GM21390 (cell line): ENCODE results near the gene BIRC7.
"Not testable (repeated sequence)": the region's sequence is repeated elsewhere in the genome, so short reads cannot be mapped to it uniquely, and the experiment has no call there.

Experiments
- ATAC-seq: cut with Tn5 transposase; IDR thresholded peaks from one replicate; pipeline ENCODE4 v1.9.1; 2021; ENCODE audit not compliant: unreplicated experiment

Gene BIRC7

DNA sequence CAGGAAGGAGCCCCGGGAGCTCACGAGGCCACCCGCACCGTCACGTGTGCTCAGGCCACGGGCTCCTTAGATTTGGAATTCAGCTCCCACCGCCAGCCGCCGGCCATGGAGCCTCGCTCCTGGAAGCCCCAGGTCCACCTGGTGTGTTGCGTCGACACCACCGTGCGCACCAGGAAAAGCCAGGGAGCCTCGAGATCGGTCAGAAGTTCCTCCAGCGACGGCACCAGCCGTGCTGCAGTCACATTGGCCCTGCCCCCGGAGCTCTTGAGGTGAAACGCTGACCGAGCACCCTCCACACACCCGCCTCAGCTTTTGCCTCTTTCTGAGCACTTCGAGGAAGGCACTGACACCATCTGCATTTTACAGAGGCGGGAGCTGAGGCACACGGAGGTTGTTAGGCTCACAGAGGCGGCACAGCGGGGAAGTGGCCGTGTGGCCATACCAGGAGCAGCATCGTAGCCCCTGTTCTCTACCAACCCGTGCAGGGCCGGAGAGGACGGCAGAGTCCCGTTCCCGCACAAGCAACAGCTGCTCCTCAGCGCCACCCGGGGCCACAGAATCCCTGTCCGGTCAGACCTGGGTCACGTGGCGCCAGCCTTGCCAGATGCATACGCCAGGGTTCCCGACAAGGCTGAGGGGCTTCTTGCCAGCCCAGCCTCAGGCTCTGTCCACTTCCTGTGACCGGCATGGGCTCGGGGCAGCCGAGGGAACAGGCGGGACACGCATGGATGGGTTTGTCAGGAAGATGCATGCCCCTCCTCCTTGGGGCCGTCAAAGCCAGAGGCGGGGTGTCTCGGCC, 11.0 kb downstream of the BIRC7 start:
- no peak for ATAC-seq

DNA sequence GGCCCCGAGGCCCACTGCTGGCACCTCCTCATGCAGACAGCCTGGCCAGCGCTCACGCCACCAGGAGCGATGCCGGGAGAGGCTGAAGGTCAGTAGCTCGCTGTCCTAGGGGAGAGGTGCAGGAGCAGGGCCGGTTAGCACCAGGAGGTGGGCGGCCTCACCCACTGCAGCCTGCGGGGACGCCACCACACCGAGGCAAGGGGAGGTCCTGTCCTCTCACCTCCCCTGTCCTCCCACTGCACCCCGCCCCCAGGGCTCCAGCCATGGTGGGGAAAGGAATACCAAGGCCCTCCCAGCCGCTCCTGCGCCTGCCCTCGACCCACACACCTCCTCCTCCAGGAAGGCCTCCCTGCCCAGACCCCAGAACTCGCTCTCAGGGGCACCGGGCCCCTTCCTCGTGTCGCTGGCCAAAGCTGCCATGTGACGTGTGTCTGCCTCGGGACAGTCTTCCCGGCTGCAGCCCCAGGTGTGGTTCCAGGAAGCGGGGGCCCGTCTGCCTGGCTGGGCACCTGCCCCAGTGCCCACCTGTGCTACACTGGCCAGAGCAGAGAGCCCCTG, 12.0 kb downstream of the BIRC7 start:
- ATAC-seq: no peak

DNA sequence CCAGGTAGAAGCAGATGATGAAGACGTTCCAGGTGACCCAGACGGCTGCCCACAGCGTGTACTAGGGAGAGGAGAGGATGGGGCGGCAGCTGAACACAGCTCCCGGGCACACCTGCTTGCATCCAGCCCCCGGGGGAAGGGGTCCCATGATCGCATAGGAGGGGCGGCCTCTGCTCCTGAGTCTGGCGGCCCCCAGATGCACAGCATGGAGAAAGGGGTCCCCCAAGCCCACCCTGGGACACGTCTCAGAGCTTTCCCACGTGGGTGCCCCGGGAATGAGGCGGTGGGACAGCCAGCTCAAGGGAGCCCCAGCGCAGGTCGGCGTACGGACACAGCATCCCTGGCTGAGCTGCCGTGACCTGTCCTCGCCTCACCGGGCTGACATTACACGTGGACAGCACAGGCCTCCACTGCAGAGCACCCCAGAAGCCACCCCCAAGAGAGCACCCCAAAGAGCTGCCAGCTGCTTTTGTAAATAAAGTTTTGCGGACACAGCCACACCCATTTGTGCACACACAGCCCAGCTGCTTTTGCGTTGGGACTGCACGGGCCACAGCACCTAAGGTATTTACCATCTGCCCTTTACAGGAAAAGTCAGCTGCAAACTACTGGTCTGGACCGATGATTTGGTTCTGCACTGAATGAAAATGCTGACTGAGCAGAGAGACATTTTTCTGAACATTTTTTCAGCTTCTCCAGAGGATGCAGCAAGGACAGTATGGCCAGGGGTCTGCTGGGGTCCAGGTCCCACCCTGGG, 13.3 kb downstream of the BIRC7 start:
- no peak for ATAC-seq

DNA sequence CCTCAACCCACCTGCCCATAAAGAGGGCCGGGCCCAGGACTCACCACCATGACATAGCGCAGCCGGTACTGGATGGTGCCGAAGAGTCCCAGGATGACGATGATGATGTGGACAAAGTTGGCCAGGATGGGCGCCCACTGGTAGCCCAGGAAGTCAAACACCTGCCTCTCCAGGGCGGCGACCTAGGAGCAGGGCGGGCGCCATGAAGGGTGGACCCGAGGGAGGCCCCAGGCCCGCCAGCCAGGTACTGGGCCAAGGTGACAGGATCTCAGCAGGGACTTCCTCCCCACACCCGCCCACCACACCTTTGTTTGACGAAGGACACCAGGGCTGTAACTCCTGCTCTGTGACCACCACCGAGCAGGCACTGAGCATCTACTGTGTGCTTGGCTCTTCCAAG, 14.2 kb downstream of the BIRC7 start:
- no peak for ATAC-seq

DNA sequence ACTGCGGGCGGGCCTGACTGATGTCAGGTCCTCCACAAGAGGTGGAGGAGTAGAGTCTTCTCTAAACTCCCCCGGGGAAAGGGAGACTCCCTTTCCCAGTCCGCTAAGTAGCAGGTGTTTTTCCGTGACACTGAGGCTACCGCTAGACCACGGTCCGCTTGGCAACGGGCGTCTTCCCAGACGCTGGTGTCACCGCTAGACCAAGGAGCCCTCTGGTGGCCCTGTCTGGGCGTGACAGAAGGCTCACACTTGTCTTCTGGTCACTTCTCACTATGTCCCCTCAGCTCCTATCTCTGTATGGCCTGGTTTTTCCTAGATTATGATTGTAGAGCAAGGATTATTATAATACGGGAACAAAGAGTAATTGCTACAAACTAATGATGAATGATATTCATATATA, 15.6 kb downstream of the BIRC7 start:
- not testable (repeated sequence) for ATAC-seq

DNA sequence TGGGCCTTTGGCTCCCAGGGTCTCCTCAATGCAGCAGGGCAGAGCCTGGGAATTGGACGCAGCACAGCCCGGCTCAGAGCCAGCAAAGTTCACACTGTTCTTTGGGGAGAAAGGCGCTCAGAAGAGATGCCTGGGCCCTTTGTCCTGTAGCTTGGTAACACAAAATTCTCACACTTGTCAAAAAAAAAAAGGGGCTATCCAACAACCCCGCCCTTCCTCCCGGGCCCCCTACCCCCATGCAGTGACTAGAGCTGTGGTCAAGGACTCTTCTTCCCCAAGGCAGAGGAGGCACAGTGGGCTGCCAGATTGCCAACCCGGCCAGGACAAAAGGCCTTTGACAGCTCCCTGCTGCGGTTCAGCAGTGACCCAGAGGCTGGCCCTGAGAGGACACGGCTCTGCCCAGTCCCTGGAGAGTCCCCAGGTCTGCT, 16.6 kb downstream of the BIRC7 start:
- ATAC-seq: no peak

DNA sequence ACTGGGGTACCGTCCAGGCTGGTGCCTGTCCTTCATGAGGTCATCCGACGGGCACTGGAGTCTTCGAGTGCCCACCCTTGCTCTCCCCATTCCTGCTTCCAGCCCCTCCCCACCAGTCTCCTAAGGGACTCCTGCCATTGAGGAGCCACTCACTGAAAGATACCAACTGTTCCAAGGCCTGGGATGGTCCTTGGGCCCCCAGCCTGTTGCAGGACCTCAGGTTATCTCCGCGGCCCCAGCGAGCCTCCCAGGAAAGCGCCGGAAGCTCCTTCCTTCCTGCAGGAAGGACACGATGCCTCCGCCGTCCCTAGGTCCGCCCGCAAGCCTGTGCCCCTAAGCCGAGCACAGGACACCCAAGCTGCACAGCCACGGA, 17.3 kb downstream of the BIRC7 start:
- ATAC-seq: no peak

DNA sequence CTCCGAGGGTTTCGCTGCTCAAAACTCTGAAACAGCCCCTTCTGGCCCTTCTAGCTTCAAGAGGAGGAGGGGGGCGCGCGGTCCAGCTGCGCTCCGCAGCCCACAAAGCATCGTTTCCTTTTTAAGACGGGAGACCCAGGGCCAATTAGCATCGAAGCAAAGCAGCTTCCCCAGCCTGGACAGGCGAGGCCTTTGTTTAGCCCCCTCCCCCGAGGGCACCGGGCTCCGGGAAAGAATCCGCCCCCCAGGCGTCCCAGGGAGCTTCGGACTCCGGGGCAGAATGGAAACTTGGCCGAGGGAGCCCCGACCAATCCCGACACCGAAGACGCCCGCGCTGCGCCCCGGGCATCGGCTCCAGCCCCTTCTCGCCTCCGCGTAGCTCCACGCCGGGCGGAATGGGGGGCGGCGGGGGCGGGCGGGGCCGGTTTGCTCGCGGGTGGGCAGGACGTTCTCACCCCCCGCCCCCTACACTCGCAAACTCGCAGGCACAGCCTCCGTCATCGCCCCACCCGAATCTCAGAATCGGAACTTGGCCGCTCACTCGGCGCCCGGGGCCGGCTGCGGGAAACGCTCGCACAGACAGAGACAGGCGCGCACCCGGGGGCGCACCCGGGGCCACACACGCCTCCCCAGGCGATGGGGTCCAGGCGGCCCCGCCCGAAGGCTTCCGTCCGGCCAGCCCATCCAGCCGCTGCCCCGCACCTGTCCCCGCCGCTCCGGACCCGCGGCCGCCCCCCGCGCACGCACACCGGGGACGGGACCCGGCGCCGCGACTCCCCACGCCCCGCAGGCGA, 17.9 kb downstream of the BIRC7 start:
- ATAC-seq: no peak

DNA sequence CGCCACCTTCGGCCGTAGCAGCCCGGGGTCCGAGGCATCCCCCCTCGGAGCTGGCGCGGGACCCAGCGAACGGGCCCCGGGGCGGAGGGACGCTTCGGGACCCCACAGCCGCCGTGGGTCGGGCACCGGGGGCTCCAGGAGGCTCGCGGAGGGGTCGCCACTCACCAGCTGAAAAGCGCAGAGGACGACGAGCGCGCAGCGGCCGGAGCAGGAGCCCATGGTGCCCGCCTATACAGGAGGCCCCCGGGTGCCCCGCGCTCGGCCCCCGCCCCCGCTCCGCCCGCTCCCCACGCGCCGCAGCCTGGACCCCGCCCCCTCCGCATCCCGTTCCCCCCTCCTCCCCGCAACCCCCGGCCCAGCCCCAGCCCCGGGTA, 18.5 kb downstream of the BIRC7 start, which contains the start of gene NKAIN4:
Gene NKAIN4, minus strand, starts transcription at position 232 of the 374 bp plus-strand sequence. Its CDS starts 13 bp downstream, at position 219.
- ATAC-seq: no peak

DNA sequence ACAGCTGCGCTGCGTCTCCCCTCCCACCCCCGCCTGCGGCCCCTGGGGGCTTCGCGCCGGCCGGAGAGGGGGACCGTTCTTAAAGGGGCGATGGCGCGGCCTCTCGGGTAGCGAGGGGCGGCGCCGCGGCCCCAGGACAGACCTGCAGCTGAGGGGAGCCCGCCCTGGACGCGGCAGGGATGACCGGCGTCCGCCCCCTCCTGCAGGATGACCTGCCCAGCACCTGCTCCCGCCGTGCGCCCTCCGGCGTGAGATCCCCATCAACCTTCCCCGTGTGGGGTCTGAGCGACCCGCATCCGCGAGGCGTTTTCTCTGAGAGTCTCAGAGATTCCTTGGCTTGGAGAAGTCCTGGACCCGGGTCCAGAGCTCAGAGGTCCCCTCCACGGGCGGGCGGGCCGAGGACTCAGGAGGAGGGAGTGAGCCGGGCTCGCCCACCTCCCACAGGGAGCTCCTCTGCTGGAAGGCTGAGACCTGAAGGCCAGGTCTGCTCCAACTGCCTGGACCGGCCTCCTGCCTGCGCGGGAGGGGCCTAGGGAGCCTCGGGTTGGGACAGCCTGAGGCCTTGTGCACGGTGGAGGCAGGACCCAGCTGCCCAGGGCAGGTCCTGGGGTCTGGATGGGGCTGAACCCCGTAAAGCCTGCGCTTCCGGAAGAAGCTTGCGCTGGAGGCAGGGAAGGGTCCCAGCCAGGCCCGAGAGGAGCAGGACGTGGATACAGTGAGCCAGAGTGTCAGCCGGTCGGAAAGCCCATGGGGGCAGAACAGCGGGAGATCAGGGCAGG, 19.1 kb downstream of the BIRC7 start:
- ATAC-seq: no peak

DNA sequence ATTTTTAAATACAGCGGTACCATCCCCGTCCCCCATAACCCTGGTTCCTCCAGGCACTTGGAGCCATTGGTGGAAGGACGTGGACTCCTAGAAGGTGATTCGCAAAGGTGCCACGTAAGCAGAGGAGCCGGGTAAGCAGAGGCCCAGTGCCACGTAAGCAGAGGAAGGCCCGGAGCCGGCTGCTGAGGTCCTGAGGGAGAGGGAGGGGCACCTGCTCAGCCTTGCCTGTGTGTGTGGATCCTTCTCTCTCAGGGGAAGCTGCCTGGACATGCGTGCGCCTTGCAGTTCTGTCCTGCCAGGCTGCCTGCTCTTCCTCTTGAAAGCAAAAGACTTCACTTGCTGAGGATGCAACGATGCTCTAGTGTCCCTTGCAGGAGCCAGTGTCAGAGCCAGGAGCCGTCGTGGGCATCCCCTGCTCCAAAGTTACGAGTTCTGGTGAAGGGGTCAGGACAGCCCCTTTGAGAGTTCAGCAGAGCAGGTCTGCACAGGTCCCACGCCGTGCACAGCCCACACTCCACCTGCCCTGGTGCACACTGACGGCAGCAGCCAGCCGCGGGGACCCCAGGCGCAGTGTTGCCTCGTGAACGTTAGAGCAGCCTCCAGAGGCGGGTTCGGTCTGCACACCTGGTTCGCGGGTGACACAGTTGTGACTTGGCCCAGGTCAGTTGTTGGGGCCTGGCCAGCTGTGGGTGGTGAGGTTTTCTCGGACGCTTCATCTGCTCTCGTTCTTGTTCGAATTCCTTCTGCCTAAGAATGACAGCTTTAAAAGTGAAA, 20.4 kb downstream of the BIRC7 start:
- ATAC-seq: no peak

DNA sequence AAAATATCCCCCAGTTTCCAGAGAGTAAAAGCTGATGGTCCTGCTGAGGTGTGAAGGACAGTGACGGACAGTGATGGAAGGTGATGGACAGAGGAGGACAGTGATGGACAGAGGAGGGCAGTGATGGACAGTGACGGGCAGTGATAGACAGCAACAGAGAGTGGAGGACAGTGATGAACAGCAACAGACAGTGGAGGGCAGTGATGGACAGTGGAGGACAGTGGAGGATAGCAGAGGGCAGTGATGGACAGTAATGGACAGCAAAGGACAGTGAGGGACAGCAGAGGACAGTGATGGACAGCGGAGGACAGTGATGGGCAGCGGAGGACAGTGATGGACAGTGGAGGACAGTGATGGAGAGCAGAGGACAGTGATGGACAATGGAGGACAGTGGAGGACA, 21.2 kb downstream of the BIRC7 start:
- no peak for ATAC-seq

DNA sequence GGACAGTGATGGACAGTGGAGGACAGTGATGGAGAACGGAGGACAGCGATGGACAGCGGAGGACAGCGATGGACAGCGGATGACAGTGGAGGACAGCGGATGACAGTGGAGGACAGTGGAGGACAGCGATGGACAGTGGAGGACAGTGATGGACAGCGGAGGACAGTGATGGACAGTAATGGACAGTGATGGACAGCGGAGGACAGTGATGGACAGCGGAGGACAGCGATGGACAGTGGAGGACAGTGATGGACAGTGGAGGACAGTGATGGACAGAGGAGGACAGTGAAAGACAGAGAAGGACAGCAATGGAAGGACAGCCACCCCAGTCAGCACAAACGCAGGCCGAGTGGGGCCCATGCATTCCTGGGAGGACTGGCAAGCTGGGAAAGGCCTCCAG, 21.9 kb downstream of the BIRC7 start:
- no peak for ATAC-seq

DNA sequence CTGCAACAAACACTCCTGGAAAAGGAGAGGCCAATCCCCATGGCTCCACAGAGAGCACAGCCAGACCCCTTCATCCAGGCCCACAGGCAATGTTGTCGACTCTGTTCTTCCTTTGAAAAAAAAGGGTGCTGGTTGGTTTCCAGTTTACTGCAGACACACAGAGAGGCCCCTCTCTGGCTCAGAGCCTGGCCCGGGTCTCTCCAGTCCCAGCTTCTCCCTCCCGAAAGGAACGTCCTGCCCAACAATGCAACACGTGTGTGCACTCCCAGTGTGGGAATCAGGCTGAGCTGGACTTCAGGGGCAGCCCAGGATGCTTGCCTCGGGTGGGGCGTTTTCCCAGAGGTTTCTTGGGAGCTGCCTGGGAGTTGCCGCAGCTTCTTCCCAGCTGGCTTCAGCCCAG, 23.1 kb downstream of the BIRC7 start:
- ATAC-seq: no peak

DNA sequence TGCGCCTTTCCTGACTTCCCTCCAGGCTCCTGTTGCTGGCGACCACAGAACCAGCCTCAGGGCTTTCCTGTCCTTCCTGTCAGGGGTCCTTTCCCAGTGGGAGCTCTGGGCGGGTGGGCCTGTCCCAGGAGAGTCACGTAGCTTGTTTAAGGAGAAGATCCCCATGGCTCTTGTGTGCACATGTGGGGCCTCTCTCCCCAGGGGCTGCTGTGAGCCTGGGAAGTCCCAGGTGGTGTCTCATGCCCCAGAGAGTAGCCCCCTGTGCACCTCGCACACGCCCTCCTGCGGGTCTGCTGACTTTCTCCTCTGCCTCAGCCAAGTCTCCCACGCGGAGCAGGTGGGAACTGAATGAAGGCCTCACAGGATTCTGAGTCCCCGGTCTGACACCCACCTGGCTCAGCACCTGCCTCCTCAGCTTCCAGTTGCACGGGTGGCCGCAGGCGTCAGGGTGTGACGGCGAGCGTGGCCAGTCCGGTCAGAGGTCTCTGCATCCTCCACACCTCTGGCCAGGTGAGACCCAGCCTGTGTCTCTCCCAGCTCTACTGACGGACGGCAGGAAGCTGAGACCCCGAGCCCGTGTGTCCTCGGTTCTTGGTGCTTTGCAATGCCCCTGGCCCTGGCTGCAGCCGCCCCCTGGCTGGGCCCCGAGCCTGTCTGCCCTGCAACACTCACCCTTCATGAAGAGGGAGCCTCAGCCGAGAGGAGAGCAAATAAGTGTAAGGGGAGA, 24.2 kb downstream of the BIRC7 start:
- ATAC-seq: no peak

DNA sequence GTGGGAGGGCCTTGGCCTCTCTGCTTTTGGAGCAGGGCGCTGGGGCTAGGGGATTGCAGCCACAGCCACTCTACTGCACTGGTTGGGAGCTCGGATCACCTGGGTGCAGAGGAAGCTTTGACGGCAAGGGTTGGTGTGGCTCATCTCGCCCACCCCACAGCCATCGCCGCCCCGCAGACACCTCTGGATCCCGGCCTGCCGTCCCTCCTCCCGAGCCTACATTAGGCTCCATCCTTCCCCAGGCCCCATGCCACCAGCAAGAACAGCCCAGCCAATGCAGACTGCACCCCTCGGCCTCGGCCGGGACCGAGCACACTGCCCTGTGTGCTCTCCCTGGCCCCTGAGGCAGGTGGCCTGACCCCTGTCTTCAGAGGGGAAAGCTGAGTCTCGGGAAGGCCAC, 24.8 kb downstream of the BIRC7 start:
- no peak for ATAC-seq

DNA sequence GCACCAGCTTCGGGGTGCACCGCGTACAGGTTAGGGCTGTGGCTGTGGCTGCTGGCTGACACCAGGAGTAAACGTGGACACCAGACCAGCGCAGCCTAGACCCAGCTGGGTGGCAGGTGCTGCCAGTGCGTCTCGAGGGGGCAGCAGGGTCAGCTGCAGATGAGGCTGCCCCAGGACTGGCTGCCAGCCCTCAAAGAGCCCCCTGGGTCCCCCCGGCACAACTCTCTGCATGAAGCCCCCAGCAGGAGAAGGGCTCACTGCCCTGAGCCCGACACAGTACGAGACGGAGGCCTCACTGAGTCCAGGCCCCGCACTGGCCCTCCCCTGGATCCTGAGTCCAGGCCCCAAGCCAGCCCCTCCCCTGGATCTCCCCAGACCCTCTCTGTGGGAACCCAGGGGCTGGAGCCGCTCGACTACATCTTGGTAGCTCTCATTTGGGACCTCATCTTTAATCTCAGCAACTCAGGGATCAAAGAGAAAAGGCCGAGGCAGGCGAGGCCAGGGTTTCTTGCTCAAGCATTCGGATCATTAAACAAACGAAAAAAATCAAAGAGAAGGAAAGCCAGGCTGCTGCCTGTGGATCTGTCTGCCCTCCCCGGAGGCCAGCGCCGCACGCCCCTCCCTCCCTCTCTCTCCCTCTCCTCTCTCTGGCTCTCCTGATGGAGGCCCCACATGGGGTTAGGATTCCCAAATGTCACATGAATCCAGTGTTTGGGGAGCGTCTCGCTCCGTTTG, 25.5 kb downstream of the BIRC7 start:
- no peak for ATAC-seq

DNA sequence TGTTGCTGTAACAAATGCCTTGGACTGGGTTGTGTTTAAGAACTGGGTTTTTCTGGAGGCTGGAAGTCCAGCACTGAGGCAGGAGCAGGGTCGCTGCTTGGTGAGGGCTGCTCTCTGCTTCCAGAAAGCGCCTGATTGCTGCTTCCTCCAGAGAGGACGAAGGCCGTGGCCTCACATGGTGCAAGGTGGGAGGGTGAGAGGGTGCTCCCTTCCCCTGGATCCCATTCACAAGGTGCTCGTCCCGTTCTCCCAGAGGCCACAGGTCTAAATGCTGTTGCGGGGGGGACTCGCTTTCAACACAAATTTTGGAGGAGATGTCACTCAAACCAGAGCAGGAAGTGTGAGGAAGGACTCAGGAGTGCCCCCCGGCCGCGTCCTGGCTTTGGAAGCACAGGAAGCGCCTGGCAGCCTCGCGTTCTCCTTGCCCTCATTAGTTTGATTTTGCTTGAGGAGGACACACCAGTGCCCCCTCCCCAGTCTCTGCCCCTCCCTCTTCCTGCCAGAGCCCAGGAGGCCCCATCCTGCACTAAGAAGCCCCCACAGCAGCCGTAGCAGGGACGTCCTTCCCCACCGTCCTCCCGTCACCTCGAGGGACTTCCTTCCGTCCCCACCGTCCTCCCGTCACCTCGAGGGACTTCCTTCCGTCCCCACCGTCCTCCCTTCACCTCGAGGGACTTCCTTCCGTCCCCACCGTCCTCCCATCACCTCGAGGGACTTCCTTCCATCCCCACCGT, 26.3 kb downstream of the BIRC7 start:
- no peak for ATAC-seq
